K562 (cell line): Measurements from ENCODE around the gene RTF2. TPM values are rescaled to one million over a fixed set of nuclear protein-coding genes. Genes with fewer than 3 reads are reported as not detected.

Source experiments
- ATF7 ChIP-seq: fragments of 450-650 bp; IDR thresholded peaks from 2 replicates; pipeline ENCODE4 v1.7.1; 2014; ENCODE audit warnings: mild to moderate bottlenecking, moderate library complexity
- CGGBP1 ChIP-seq: fragments of 250-450 bp; sonication (Bioruptor Pico); IDR thresholded peaks from 2 replicates; pipeline ENCODE4 v1.9.0; 2021; ENCODE audit warnings: mild to moderate bottlenecking
- ETV1 ChIP-seq: fragments of 450-650 bp; conservative IDR thresholded peaks from 2 replicates; pipeline ENCODE4 v1.6.1; 2016; ENCODE audit warnings: missing genetic modification characterization, control low read depth, low read depth, missing compliant biosample characterization
- SNAPC5 ChIP-seq: fragments of 250-450 bp; sonication (Bioruptor Pico); IDR thresholded peaks from 2 replicates; pipeline ENCODE4 v1.8.0; 2021; ENCODE audit warnings: moderate library complexity, mild to moderate bottlenecking, inconsistent platforms
- TAF15 ChIP-seq: fragments of 200-400 bp; formaldehyde crosslinking; IDR thresholded peaks from 2 replicates; pipeline ENCODE4 v1.6.1; 2017; ENCODE audit warnings: mild to moderate bottlenecking, low read depth, low read length, moderate library complexity
- TOE1 ChIP-seq, 2 experiments: fragments of 450-650 bp in 1 of 2; sonication (generic) in 1 of 2; formaldehyde crosslinking in 1 of 2; IDR thresholded peaks; 2 replicates each; pipeline versions ENCODE4 v1.7.1 to v1.8.0; 2016 to 2022; ENCODE audit warnings: borderline replicate concordance in 2 of 2, mild to moderate bottlenecking in 2 of 2, antibody characterized with exemption in 1 of 2, inconsistent platforms in 1 of 2, low read depth in 1 of 2, missing genetic modification reagents in 1 of 2, moderate library complexity in 1 of 2
- TSC22D4 ChIP-seq: fragments of 450-650 bp; IDR thresholded peaks from 2 replicates; pipeline ENCODE4 v1.6.1; 2016; ENCODE audit warnings: missing genetic modification characterization, missing biosample characterization, control low read depth
- UBTF ChIP-seq, 2 experiments: IDR thresholded peaks; 2 replicates each; pipeline ENCODE4 v1.6.1; 2012; ENCODE audit warnings: improper control_type of control experiment in 2 of 2, low read depth in 2 of 2, low read length in 2 of 2, borderline replicate concordance in 1 of 2
- ZFP1 ChIP-seq: fragments of 450-650 bp; formaldehyde crosslinking; IDR thresholded peaks from 2 replicates; pipeline ENCODE4 v1.4.0; 2020; ENCODE audit warnings: mild to moderate bottlenecking, mixed read lengths
- polyA plus RNA-seq, 8 experiments: library from polyadenylated mRNA; depleted of rRNA in 4 of 8; stranded (reverse) in 5 of 8; unstranded in 3 of 8; fragments of >200 nt; fragmentation: Nextera tagmentation in 2 of 8; fragmentation: Illumina TruSeq in 1 of 8; extraction: Ambion mirVana in 2 of 8; extraction: Trizol in 1 of 8; gene quantifications; 2 replicates each; pipeline versions ENCODE4 v1.2.1 to v1.2.3, GENCODE V29; 2011 to 2014; ENCODE audit warnings: inconsistent platforms in 1 of 8, missing spikeins in 1 of 8
- total RNA-seq, 7 experiments: library from RNA; depleted of rRNA in 6 of 7; stranded (reverse); fragments of >200 nt in 6 of 7; fragmentation: Illumina TruSeq in 2 of 7; extraction: Trizol in 2 of 7; gene quantifications; 2 replicates each; pipeline versions ENCODE4 v1.2.1 to v1.2.3, GENCODE V29; 2011 to 2021; ENCODE audit warnings: low replicate concordance in 1 of 7

RTF2 gene
- total and polyA plus RNA-seq, 9 of the 15 experiments (the other 6 are each of a cell fraction or from before 2014, with no cell fraction given), result 67.0 to 177 (median 84.9) TPM

GRCh38 chr20:56518721-56519398, 50.4 kb downstream of the RTF2 start (continued):
- TF ChIP-seq ETV1 (tag) (no peak), TOE1 (IDR thresholded peaks at IDR 0.05; ENCODE audit: borderline replicate concordance) (no peak), TOE1 (CRISPR knock-in tag; IDR thresholded peaks at IDR 0.05; ENCODE audit: borderline replicate concordance, low read depth) (no peak), SNAPC5 (CRISPR knock-in tag) (no peak), TSC22D4 (tag) (no peak), TAF15 (no peak), ATF7 (no peak), UBTF (IDR thresholded peaks at IDR 0.05; ENCODE audit: borderline replicate concordance in 1 of 2, low read depth in 2 of 2, low read length in 2 of 2) (no peak), ZFP1 (no peak), CGGBP1 (CRISPR knock-in tag) (no peak)
